ENCODE measurements around the gene MSN. TPM values are rescaled to one million over a fixed set of nuclear protein-coding genes. Genes with fewer than 3 reads are reported as not detected.

MSN gene
- total RNA-seq, 1 donor from 2014 or later = 138 TPM

GRCh38 chrX:65673857-65674203 is 6.4 kb downstream of the MSN start:
- no peak for DNase-seq (ENCODE audit: low spot score)

- no peak for DNase-seq (ENCODE audit: low spot score)
Observed at GRCh38 chrX:65674204-65674893, 6.9 kb downstream of the MSN start.

GRCh38 chrX:65677954-65678469 is 10.6 kb downstream of the MSN start:
- peak; percentile 50 for DNase-seq (ENCODE audit: low spot score)

DNA sequence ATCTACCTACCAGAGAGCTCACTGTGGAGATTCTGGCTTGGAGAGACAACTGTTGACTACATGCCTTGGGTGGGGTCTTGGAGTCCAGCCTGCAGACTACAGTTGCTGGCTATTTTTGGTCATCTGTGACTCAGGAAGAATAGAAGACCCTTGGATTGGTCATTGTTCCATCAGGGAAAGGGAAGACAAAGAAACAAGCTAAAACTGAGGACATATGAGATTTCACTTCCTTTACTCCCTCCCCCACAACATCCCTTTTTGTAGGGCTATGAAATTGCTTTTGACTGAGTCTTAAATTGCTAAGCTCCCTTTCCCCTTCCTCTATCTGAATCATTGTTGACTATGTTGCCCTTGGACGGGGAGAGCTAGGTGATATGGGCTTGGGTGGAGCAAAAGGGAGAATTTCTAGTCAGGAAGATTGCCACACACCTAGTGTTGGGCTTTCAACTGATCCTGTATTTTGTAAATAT is 11.7 kb downstream of the MSN start:
- DNase-seq (ENCODE audit: low spot score) = no peak

DNA sequence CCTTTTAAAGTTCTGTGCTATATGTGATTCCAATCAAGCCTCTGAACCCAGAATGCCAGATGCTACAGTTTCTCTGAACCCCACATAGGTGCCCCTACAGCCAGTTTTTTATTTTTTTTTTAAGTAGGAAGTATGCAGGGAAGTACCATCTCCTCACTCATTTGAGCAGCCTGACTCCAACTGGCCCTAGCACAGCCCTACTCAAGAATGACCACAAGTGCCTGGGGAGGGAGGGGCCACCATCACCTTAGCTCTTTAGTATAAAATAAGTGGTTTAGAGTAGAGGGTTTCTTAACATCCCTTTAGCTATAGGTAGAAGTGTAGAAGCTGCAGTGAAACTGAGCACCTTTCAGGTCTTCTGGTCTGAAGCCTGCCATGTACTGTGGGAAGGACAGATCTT is 14.4 kb downstream of the MSN start:
- no peak for DNase-seq (ENCODE audit: low spot score)

- no peak for DNase-seq (ENCODE audit: low spot score)
Observed at GRCh38 chrX:65685112-65685511, 17.7 kb downstream of the MSN start.

DNA sequence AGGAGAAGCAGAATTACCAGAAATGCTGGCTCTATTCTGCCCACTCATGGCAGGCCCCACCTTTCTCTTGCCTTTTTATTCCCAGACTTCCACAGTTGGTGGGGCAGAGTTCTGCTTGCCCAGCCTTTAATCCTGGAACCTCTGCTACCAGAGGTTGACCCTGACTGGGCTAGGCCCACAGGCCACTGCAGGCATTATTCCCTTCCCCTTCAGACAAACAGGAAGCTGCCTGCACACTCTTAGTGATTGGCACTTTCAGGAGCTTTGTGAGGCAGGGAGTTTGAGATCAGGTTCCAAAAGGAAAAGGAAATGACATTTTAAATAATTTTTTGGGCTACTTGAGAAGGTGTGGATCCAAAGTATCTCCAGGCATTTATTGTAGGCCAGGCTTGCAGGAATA is 18.8 kb downstream of the MSN start:
- no peak for DNase-seq (ENCODE audit: low spot score)

- no peak for DNase-seq (ENCODE audit: low spot score)
Observed at GRCh38 chrX:65687367-65687766, 19.9 kb downstream of the MSN start.

DNA sequence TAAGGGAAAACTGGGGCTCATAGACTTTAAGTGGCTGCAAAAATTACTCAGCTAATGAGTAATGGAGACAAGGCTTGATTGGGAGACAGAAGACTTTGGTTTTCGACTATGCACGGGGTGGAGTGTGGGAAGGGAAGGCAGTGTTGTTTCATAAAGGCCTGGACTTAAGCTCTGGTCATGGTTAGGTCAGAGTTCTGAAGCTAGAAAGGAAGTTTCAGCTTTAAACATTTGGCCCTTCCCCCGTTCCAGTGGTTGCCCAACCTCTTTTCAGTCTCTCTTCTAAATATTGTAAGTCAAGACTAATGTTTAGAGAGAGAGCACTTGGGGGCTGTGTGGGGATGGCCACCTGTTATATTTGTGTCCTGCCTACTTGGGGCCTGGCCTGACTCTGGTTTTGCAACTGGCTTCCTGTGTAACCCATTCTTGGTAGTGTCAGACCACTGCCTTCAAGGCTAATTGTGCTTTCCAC is 21.0 kb downstream of the MSN start:
- no peak for DNase-seq (ENCODE audit: low spot score)

DNA sequence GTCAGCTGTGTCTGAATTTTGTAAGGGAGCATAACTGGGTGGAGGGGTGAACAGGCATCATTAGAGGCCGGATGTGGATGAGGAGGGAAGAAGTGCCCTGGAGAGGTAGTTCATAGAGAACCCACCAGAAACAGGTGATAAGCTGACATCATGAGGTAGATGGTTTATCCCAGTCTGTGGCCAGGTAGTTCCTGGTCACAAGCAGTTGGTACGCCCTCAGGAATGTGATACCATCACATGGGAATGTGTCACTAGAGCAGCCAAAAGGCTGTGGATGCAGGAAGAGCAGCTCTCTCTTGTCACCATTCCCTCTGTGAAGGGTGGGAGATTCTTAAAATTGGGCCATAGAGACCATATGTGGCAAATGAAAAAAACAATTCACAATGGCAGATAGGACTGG is 21.9 kb downstream of the MSN start:
- no peak for DNase-seq (ENCODE audit: low spot score)

GRCh38 chrX:65690057-65690855 is 22.8 kb downstream of the MSN start:
- no peak for DNase-seq (ENCODE audit: low spot score)

- DNase-seq (ENCODE audit: low spot score) = no peak
Observed at GRCh38 chrX:65695849-65696449, 28.5 kb downstream of the MSN start.

GRCh38 chrX:65696613-65697012 is 29.2 kb downstream of the MSN start:
- no peak for DNase-seq (ENCODE audit: low spot score)

DNA sequence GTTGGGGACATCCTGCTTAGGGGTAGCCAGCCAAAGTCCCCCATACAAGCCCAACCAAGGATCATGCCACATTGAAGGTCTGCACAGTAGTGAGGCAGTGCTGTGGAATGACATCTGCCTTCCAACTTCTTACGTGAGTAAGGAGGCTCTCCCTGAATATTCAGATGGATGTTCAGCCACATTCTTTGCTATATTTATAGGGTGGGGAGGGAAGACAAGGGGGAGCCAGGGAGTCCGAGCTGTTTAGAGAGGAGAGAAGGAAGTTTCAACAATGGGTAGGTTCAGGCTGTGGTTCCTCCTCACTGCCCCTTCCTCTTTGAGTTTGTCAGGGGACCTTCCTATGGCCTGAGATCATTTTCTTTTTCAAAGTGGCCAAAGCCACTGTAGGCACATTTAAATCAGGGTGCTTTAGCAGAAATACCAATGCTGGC is 29.8 kb downstream of the MSN start:
- no peak for DNase-seq (ENCODE audit: low spot score)

GRCh38 chrX:65697915-65698796 is 30.7 kb downstream of the MSN start:
- DNase-seq (ENCODE audit: low spot score) = peak; percentile 41

DNA sequence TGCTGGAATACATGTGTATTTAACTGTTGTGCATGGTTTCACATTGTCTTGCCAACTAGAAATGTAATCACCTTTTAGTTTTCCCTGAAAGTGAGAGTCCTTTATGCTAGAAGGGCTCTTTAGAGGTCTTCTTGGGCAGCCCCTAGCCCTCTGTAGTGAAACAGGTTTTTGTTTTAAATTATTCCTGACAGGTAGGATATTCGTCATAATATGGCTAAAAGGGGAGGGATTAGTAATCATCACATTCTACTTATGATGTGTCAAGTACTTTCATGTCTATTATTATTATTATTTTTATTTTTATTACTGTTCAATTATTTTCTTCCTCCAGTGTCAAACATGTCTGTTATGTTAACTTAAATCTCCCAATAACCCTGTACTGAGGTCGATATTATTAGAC is 35.5 kb downstream of the MSN start:
- DNase-seq (ENCODE audit: low spot score) = no peak

GRCh38 chrX:65705439-65705838 is 38.0 kb downstream of the MSN start:
- no peak for DNase-seq (ENCODE audit: low spot score)

DNA sequence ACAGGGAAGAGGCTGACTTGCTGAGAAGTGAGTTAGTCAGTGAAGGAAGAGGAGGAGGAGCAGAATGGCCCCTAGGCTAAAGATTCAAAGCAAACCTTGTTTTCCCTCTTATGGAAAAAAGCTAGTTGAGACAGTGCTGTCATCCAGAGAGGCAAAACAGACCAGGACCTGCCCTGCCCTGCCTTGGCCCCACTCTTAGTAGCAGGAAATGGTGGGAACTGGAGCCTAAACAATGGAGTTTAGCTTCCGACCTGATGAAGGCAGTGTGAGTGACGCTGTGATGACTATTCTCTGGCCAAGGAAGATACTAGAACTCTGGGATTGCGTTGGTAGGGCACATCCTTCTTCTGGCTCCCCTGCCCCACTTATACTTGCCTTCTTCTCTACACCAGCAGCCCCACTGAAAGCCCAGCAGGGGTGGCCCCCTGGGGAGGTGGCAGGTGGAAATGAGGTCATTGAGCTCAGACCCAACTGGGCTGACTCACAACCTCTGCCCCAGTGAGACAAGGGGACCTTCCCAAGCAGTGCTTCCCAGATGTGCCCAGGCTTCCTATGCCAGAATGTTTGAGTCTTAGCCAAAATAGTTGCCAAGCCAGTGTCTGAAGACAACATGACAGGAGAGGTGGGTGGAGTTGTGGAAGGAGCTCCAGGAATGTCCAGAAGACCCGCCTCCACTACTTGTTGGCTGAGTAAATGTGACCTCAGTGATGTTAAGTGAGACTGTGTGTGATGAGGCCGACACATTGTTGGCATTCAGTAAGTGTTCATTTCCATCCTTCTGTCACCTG is 38.8 kb downstream of the MSN start:
- peak; percentile 24 for DNase-seq (ENCODE audit: low spot score)

GRCh38 chrX:65707151-65707550 is 39.7 kb downstream of the MSN start:
- DNase-seq (ENCODE audit: low spot score) = no peak

DNA sequence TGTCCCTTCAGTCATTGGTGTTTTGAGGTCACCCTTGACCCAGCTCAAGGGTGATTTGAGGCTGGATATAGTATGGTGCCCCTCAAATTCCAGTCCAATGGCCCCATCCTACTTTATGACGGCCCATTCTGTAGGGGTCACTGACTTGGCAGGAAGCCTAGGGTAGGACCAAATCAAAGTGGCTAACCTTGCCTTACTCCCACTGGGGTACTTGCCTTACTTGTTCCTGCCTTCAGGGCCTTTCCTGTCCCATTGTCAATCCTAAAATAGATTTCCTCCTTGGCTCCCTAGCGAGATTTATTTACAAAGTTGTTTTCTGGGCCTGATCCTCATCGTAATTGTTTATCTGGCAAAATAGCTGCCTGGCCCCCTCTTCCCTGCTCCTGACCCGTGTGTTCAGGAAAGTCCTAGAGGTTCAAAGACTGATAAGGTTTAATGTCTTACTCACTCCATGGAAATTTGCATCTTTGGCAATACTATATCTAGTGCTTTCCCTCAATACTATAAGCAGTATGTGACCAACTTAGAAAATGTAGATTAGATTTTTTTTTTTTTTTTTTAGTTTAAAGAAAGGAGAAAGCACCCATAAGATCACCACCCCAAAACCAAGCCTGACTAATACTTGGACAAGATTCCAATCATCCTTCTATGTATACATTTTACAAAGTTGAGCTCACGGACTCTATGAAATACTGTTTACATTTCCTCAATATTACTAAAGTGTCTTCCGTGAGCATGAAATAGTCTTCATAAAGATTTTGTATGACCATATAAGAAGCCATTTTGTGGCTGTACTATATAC is 44.8 kb downstream of the MSN start:
- no peak for DNase-seq (ENCODE audit: low spot score)

Data from mucosa of gallbladder (tissue), 1 donor.